H1 (cell line): Measurements from ENCODE around the gene BLMH. TPM values are rescaled to one million over a fixed set of nuclear protein-coding genes. Genes with fewer than 3 reads are reported as not detected.

Experiments used
- JUND ChIP-seq: IDR thresholded peaks from 2 replicates; pipeline ENCODE4 v1.6.1; 2011; ENCODE audit warnings: mild to moderate bottlenecking, improper control_type of control experiment, low read length
- RAD21 ChIP-seq, 2 experiments: IDR thresholded peaks in 1 of 2; conservative IDR thresholded peaks in 1 of 2; 2 replicates each; pipeline ENCODE4 v1.6.1; 2011; ENCODE audit warnings: low read depth in 2 of 2, low read length in 2 of 2, improper control_type of control experiment in 1 of 2, inconsistent platforms in 1 of 2, mild to moderate bottlenecking in 1 of 2, moderate library complexity in 1 of 2
- SP2 ChIP-seq: IDR thresholded peaks from 2 replicates; pipeline ENCODE4 v1.6.1; 2012; ENCODE audit warnings: mild to moderate bottlenecking, low read length, inconsistent platforms
- polyA plus RNA-seq, 7 experiments: library from polyadenylated mRNA; depleted of rRNA in 3 of 7; stranded (reverse) in 5 of 7; unstranded in 2 of 7; fragments of >200 nt in 5 of 7; fragments of 200-250 nt in 2 of 7; gene quantifications; 1 replicate in 5 of 7; 2 replicates in 1 of 7; 4 replicates in 1 of 7; pipeline versions ENCODE4 v1.2.1 to v1.2.3, GENCODE V29; 2011 to 2013; ENCODE audit warnings: missing spikeins in 2 of 7, mixed read lengths in 2 of 7
- total RNA-seq: library from RNA; stranded (reverse); fragmentation: NEBNext Ultra II Directional; extraction: Animal tissue kit (Norgen Biotek cat#: 25700); gene quantifications from 2 replicates; pipeline ENCODE4 v1.2.1, GENCODE V29; 2021

BLMH gene
- total and polyA plus RNA-seq, 2 of the 8 experiments (the other 6 are each of a cell fraction or from before 2014, with no cell fraction given), result 18.2 to 74.3 TPM

DNA sequence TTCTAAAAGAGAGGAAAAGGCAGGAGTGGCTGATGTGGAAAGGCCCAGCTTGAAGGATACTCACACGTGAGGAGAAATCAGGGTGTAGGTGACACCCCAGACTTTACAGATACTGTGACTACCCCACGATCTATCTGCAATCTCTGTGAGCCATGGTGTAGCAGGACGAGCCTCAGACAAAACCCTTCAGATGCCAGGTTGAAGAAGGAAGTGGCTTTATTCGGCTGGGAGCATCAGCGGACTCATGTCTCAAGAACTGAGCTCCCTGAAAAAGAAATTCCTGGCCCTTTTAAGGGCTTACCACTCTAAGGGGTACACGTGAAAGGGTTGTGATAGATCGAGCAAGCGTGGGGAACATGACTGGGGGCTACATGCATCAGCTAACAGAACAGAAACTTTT lies 51.6 kb downstream of the BLMH start (continued):
- TF ChIP-seq JUND (no peak), RAD21 (IDR thresholded peaks at IDR 0.05 in 1 of 2, conservative IDR thresholded peaks at IDR 0.05 in 1 of 2; ENCODE audit: low read depth in 2 of 2, low read length in 2 of 2) (no peak), SP2 (no peak)
- TF ChIP-seq, all 59 proteins: peak for 0
